ENCODE measurements around the gene DAP3. TPM values are rescaled to one million over a fixed set of nuclear protein-coding genes. Genes with fewer than 3 reads are reported as not detected.
"Not testable (repeated sequence)": the region's sequence is repeated elsewhere in the genome, so short reads cannot be mapped to it uniquely, and the experiment has no call there.

The DAP3 gene
- 100 to 1,000 TPM; 128 to 172 TPM for total RNA-seq

DNA sequence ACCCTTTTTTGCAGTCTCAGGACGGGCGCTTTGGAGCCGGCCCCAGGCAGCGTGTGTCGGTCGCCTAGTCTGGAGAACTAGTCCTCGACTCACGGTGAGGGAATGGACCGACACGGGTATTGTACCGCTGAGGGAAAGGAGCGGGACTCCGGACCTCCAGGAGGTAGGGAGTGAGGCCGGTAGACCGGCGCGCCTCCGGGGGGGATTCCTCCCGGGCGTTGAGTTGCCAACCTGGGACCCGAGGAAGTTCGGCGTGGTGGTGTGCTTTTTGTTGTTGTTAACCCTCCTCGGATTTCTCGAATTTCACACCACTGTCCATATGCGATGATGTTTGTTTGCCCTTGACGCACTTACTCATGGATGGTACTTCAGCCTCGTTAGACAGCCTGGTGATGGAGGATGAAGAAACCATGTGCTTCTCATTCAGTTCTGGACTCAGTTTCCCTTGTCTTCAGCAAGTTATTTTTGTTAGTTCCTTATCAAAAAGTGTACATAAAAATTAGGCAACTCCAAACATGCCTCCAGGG is at the start of gene DAP3:
TSS of gene DAP3 (plus strand) at position 11 of the 527 bp plus-strand sequence. CDS start 20,689 bp downstream, outside the sequence.
- ATAC-seq: peak in 1 of 2 donors; percentile 1
- Mint-ChIP-seq H3K36me3 (peaks cover 29 to 41% of the 10 kb centered on the region in 2 donors), H3K27ac (peak within 1 kb of the TSS; percentile 98 to 99)

GRCh38 chr1:155640367-155640766 is 48.5 kb upstream of the DAP3 start:
- H3K9me3 Mint-ChIP-seq: peaks cover 9 to 11% of the 10 kb centered on the region in 2 donors
- no peak for DNase-seq (ENCODE audit: low spot score in 2 of 2)

More for the DNA sequence above, at the start of gene DAP3:
- not testable (repeated sequence) for DNase-seq (ENCODE audit: low spot score in 2 of 2); H3K9me3 Mint-ChIP-seq

GRCh38 chr1:155642559-155643180 is 46.2 kb upstream of the DAP3 start:
- Mint-ChIP-seq H3K36me3 (peaks cover 10 to 15% of the 10 kb centered on the region in 2 donors), H3K9me3 (peaks cover 9 to 11% of the 10 kb centered on the region in 2 donors)
- not testable (repeated sequence) for DNase-seq (ENCODE audit: low spot score in 2 of 2); H3K27ac Mint-ChIP-seq; ATAC-seq

More at GRCh38 chr1:155640367-155640766, 48.5 kb upstream of the DAP3 start:
- peaks cover 17 to 22% of the 10 kb centered on the region in 2 donors for H3K36me3 Mint-ChIP-seq
- no peak for ATAC-seq
- no peak overlapping the region for H3K27ac Mint-ChIP-seq

GRCh38 chr1:155643230-155643629 is 45.7 kb upstream of the DAP3 start:
- ATAC-seq (no peak), DNase-seq (ENCODE audit: low spot score in 2 of 2) (no peak)
- Mint-ChIP-seq H3K9me3 (peaks cover 9 to 11% of the 10 kb centered on the region in 2 donors), H3K27ac (no peak overlapping the region), H3K36me3 (peaks cover 10 to 15% of the 10 kb centered on the region in 2 donors)

DNA sequence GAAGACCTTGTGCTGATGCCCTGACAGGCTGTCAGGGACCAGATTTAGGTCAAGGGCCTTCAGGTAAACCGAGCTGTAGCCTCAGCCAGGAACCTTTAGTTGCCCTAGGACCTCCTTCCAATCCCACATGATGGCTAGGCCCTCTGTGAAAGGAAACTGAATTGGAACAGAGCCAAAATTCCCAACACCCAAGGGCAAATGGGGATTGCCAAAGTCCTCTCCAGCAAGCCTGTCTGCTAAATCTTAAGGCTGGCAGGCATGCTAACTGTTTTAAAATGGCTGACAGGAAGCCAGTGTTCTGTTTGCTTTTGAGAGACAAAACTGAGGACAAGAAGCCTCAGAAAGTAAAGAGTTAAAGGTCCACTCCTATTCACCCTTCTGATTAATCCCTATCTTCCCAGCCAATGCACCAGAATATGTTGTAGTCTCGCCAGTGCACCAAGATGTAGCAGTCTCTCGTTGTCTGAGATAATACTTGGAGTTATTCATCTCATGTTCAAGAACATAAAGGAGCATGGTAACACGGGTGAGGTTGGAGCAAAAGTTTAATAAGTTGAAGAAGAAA is 43.8 kb upstream of the DAP3 start:
- Mint-ChIP-seq H3K36me3 (peaks cover 10 to 15% of the 10 kb centered on the region in 2 donors), H3K27ac (no peak overlapping the region), H3K9me3 (peaks cover 9 to 11% of the 10 kb centered on the region in 2 donors)
- no peak for DNase-seq (ENCODE audit: low spot score in 2 of 2)
- ATAC-seq: no peak

DNA sequence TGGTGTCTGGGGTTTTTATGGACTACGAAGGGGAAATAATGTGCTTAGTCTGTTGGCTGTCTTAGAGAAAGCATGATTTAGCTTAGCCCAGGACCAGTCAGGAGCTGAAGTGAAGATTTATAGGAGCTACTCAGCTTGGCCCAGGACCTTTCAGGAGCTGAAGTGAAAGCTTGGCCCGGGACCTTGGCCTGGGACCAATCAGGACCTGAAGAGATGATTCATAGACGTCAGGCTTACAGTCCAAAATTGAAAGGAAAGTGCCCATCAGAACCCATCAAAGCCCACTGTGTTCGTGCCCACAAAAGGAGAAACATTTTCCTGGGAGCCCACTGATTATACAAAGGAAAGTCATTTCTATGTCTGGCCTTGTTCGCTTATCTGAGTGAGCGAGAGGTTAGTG is 43.2 kb upstream of the DAP3 start:
- DNase-seq (ENCODE audit: low spot score in 2 of 2) (no peak), ATAC-seq (no peak)
- Mint-ChIP-seq H3K27ac (no peak overlapping the region), H3K36me3 (peaks cover 10 to 15% of the 10 kb centered on the region in 2 donors), H3K9me3 (peaks cover 9 to 11% of the 10 kb centered on the region in 2 donors)

- DNase-seq (ENCODE audit: low spot score in 2 of 2) (no peak), ATAC-seq (no peak)
- H3K9me3 Mint-ChIP-seq: peaks cover 9 to 11% of the 10 kb centered on the region in 2 donors
These were observed 42.6 kb upstream of the DAP3 start for GRCh38 chr1:155646307-155646706.

GRCh38 chr1:155648207-155649147 is 40.4 kb upstream of the DAP3 start:
- Mint-ChIP-seq H3K36me3 (no peaks in the 10 kb centered on the region), H3K27ac (no peak overlapping the region), H3K9me3 (no peaks in the 10 kb centered on the region)
- ATAC-seq (peak; percentile 47 to 78), DNase-seq (ENCODE audit: low spot score in 2 of 2) (no peak)

More at GRCh38 chr1:155646307-155646706, 42.6 kb upstream of the DAP3 start:
- Mint-ChIP-seq H3K36me3 (peaks cover 10 to 15% of the 10 kb centered on the region in 2 donors), H3K27ac (no peak overlapping the region)

- no peaks in the 10 kb centered on the region for H3K36me3 Mint-ChIP-seq
- ATAC-seq (no peak), DNase-seq (ENCODE audit: low spot score in 2 of 2) (no peak)
- H3K27ac Mint-ChIP-seq: no peak overlapping the region
- H3K9me3 Mint-ChIP-seq: no peaks in the 10 kb centered on the region
These were observed 39.2 kb upstream of the DAP3 start for GRCh38 chr1:155649676-155650075.

DNA sequence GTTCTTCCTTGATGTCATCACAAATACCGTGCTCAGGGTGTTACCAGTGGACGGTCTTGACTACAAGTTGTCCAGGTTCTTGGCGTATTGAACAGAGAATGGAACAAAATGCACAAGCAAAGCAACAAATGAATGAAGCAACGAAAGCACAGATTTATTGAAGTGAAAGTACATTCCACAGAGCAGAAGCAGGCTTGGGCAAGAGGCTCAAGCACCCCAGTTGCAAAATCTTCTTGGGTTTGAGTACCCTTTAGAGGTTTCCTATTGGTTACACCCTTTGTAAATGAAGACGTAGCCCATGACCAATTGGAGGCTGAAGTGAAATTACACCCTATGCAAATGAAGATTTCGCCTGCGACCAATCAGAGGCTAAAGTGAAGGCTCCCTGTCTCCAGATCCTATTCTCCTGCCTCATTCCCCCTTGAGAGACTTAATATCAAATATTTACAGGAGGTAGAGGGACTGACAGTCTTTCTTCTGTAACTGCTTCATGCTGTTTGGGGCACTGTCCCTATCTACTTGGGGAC is 38.6 kb upstream of the DAP3 start:
- ATAC-seq: no peak
- Mint-ChIP-seq H3K9me3 (no peaks in the 10 kb centered on the region), H3K27ac (no peak overlapping the region), H3K36me3 (no peaks in the 10 kb centered on the region)
- DNase-seq (ENCODE audit: low spot score in 2 of 2): no peak

- Mint-ChIP-seq H3K9me3 (no peaks in the 10 kb centered on the region), H3K36me3 (no peaks in the 10 kb centered on the region), H3K27ac (peak overlapping the region in 1 of 2 donors; percentile 7)
- no peak for ATAC-seq
- no peak for DNase-seq (ENCODE audit: low spot score in 2 of 2)
These were observed 36.8 kb upstream of the DAP3 start for GRCh38 chr1:155651861-155652661.

- H3K27ac Mint-ChIP-seq: no peak overlapping the region
- no peaks in the 10 kb centered on the region for H3K9me3 Mint-ChIP-seq
- peaks cover under 1% of the 10 kb centered on the region in 2 donors for H3K36me3 Mint-ChIP-seq
- DNase-seq (ENCODE audit: low spot score in 2 of 2) (no peak), ATAC-seq (no peak)
These were observed 35.9 kb upstream of the DAP3 start for GRCh38 chr1:155652951-155653350.

- Mint-ChIP-seq H3K27ac (peak overlapping the region in 1 of 2 donors; percentile 63), H3K36me3 (peaks cover 21 to 41% of the 10 kb centered on the region in 2 donors), H3K9me3 (peaks cover 0 to 6% of the 10 kb centered on the region in 2 donors)
- no peak for ATAC-seq
- no peak for DNase-seq (ENCODE audit: low spot score in 2 of 2)
These were observed 31.4 kb upstream of the DAP3 start for GRCh38 chr1:155657463-155657862.

- DNase-seq (ENCODE audit: low spot score in 2 of 2); H3K9me3 Mint-ChIP-seq; H3K27ac Mint-ChIP-seq; ATAC-seq: not testable (repeated sequence)
- H3K36me3 Mint-ChIP-seq: peaks cover 21 to 42% of the 10 kb centered on the region in 2 donors
These were observed 27.7 kb upstream of the DAP3 start for GRCh38 chr1:155661239-155661638.

DNA sequence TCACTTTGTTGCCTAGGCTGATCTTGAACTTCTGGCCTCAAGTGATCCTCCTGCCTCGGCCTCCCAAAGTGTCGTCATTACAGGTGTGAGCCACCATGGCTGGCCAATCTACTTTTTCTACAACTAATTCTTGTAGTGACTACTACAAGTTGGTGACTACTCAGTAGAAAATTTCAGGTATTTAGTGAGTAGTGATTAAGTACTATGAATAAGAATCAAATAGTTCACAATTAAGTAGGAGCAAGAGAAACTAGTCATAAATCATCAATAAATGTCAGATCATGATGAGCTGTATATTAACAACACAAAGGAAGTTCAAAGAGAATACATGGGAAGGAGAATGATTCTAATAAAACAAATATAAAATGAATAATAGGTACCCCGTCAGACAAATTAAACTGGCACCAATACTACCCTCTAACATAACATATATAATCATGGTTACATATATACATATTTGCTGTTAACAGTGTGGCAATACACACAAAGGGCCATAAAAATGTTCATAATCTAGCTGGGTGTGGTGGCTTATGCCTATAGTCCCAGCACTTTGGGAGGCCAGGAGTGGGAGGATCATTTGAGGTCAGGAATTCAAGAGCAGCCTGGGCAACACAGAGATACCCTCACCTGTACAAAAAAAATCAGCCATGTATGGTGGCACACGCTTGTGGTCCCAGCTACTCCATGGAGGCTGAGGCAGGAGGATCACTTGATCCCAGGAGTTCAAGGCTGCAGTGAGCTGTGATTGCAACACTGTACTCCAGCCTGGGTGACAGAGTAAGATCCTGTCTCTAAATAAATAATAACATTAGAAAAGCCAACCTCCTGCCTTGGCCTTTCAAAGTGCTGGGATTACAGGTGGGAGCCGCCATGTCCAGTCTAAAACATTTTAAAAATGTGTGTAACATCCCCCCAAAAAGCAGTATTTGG is 19.4 kb upstream of the DAP3 start:
- Mint-ChIP-seq H3K9me3 (no peaks in the 10 kb centered on the region), H3K36me3 (peaks cover 5 to 19% of the 10 kb centered on the region in 2 donors), H3K27ac (no peak overlapping the region)
- ATAC-seq (no peak), DNase-seq (ENCODE audit: low spot score in 2 of 2) (no peak)
